ENCODE results near the gene FGD5. TPM values are rescaled to one million over a fixed set of nuclear protein-coding genes. Genes with fewer than 3 reads are reported as not detected.

FGD5 gene
- total and polyA plus RNA-seq, 9 of the 15 experiments (the other 6 are each of a cell fraction or from before 2014, with no cell fraction given), result 0.18 TPM; not detected in 8

GRCh38 chr3:14836049-14836468 lies 17.3 kb downstream of the FGD5 start (continued):
- no peak for TF ChIP-seq ZNF407 (IDR thresholded peaks at IDR 0.05; ENCODE audit: low read depth)
- TF ChIP-seq LCOR (CRISPR knock-in tag; IDR thresholded peaks at IDR 0.05), result 0 out of 2 replicates have a peak, but pooled peaks have one; percentile 41
- peak; percentile 79 for TF ChIP-seq HDAC2 (IDR thresholded peaks at IDR 0.05)
- TF ChIP-seq C11orf30 (IDR thresholded peaks at IDR 0.05; ENCODE audit: low read depth), result no peak
- 0 out of 2 replicates have a peak, but pooled peaks have one; percentile 6 for TF ChIP-seq CHD2 (IDR thresholded peaks at IDR 0.05; ENCODE audit: low read depth, low read length)
- peak; percentile 44; the same call in 1 of the 2 replicates for TF ChIP-seq RFX1 (IDR thresholded peaks at IDR 0.05)
- TF ChIP-seq MAX (CRISPR knock-in tag; IDR thresholded peaks at IDR 0.05), result peak; percentile 82
- TF ChIP-seq STAT5B (CRISPR knock-in tag; IDR thresholded peaks at IDR 0.05), result no peak
- TF ChIP-seq ZSCAN29 (IDR thresholded peaks at IDR 0.05), result no peak

Measured in K562 (cell line).